Measurements from ENCODE around the gene ZNF8. TPM values are rescaled to one million over a fixed set of nuclear protein-coding genes. Genes with fewer than 3 reads are reported as not detected.

The ZNF8 gene
- total RNA-seq, 6 experiments from 2014 or later: 3.4 to 4.5 (median 4.1) TPM

DNA sequence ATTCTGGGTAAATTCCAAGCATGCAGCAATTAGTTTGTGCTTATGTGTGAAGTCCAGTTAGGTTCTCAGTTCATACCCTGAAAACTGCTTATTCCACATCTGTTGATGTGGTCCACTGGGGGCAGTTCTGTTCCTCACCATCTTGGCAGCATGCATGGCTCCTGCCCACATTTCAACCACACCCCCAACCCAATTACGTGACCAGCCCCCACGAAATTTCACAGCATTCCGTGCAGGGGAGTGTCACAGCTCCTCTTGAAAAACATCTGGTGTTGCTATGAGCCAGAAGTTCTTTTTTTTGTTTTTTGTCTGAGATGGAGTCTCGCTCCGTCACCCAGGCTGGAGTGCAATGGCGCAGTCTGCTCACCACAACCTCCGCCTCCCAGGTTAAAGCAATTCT, 17.3 kb downstream of the ZNF8 start:
- TF ChIP-seq, protein P1, sequence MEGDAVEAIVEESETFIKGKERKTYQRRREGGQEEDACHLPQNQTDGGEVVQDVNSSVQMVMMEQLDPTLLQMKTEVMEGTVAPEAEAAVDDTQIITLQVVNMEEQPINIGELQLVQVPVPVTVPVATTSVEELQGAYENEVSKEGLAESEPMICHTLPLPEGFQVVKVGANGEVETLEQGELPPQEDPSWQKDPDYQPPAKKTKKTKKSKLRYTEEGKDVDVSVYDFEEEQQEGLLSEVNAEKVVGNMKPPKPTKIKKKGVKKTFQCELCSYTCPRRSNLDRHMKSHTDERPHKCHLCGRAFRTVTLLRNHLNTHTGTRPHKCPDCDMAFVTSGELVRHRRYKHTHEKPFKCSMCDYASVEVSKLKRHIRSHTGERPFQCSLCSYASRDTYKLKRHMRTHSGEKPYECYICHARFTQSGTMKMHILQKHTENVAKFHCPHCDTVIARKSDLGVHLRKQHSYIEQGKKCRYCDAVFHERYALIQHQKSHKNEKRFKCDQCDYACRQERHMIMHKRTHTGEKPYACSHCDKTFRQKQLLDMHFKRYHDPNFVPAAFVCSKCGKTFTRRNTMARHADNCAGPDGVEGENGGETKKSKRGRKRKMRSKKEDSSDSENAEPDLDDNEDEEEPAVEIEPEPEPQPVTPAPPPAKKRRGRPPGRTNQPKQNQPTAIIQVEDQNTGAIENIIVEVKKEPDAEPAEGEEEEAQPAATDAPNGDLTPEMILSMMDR (IDR thresholded peaks at IDR 0.05): no peak
- Mint-ChIP-seq H3K4me1 (ENCODE audit: low read depth) (no peaks in the 10 kb centered on the region), H3K36me3 (ENCODE audit: low read depth) (peaks cover 91% of the 10 kb centered on the region), H3K4me3 (no peak overlapping the region), H3K27me3 (ENCODE audit: insufficient read depth) (peaks cover 2% of the 10 kb centered on the region; the same call in 1 of the 2 replicates), H3K27ac (no peak overlapping the region), H3K9me3 (peaks cover 78% of the 10 kb centered on the region)
- DNase-seq: no peak

DNA sequence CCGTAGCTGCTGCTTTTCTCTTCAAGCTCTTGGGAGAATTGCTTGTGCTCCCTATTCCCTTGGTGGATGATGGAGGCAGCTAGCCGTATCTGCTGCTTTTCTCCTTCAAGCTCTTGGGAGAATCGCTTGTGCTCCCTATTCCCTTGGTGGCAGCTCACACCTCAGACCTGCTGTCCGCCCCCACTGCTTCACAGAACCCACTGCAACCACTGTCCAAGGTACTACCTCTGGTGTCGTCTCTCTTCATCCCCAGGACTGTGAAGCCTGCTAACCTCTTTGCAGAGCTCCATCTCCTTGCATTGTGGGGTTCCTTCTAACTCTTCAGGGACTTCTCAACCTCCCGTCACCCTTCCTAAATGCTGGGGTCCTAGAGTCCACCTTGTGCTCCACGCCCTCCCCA, 21.9 kb downstream of the ZNF8 start:
- Mint-ChIP-seq H3K4me1 (ENCODE audit: low read depth) (peaks cover 15% of the 10 kb centered on the region), H3K9me3 (peaks cover 38% of the 10 kb centered on the region), H3K27me3 (ENCODE audit: insufficient read depth) (peaks cover 3% of the 10 kb centered on the region), H3K4me3 (no peak overlapping the region), H3K27ac (no peak overlapping the region), H3K36me3 (ENCODE audit: low read depth) (peaks cover 75% of the 10 kb centered on the region)
- TF ChIP-seq, protein P1 (IDR thresholded peaks at IDR 0.05): no peak
- DNase-seq: no peak

DNA sequence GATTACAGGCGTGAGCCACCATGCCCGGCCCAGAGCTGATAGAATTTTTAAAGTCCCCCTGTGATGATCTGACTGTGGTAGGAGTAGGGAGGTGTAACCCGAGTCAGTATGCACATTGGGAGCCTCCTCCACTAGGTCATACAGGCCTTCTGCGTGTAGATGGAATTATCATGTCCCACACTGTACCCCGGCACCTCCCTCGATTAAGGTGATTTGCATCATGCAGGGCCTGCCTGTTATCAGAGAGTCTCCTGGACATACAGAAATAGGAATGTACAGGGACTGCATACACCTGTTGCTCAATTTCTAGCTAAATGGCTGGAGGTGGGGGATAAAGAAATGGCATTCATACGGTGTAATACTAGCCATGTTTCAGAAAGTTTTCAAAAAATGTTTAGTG, 25.5 kb downstream of the ZNF8 start:
- H3K9me3 Mint-ChIP-seq: peaks cover 17% of the 10 kb centered on the region
- H3K4me1 Mint-ChIP-seq (ENCODE audit: low read depth): peaks cover 24% of the 10 kb centered on the region
- TF ChIP-seq, protein P1 (IDR thresholded peaks at IDR 0.05): no peak
- no peak for DNase-seq
- H3K27ac Mint-ChIP-seq: peak overlapping the region; percentile 96; the same call in 1 of the 2 replicates
- H3K27me3 Mint-ChIP-seq (ENCODE audit: insufficient read depth): peaks cover 3% of the 10 kb centered on the region
- peaks cover 72% of the 10 kb centered on the region for H3K36me3 Mint-ChIP-seq (ENCODE audit: low read depth)
- peak overlapping the region; percentile 97 for H3K4me3 Mint-ChIP-seq

DNA sequence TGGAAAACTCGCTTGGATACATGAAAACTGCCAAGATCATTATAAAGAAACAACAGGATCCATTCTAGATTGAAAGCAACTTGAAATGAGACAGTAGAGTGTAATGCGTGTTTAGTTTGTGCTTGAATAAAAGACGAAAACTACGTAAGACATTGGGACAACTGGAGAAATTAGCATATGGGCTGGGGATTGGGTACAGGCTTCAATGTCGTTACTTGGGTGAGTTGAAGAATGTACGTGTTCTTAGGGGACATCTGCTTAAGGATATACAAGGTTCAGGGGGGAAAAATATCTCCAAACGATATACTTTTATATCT, 26.0 kb downstream of the ZNF8 start:
- H3K4me1 Mint-ChIP-seq (ENCODE audit: low read depth): peaks cover 24% of the 10 kb centered on the region
- no peak for DNase-seq
- peaks cover 74% of the 10 kb centered on the region for H3K36me3 Mint-ChIP-seq (ENCODE audit: low read depth)
- H3K27ac Mint-ChIP-seq: peak overlapping the region; percentile 96
- H3K9me3 Mint-ChIP-seq: peaks cover 20% of the 10 kb centered on the region
- H3K4me3 Mint-ChIP-seq: peak overlapping the region; percentile 97
- peaks cover 3% of the 10 kb centered on the region for H3K27me3 Mint-ChIP-seq (ENCODE audit: insufficient read depth)
- TF ChIP-seq, protein P1 (IDR thresholded peaks at IDR 0.05): no peak

DNA sequence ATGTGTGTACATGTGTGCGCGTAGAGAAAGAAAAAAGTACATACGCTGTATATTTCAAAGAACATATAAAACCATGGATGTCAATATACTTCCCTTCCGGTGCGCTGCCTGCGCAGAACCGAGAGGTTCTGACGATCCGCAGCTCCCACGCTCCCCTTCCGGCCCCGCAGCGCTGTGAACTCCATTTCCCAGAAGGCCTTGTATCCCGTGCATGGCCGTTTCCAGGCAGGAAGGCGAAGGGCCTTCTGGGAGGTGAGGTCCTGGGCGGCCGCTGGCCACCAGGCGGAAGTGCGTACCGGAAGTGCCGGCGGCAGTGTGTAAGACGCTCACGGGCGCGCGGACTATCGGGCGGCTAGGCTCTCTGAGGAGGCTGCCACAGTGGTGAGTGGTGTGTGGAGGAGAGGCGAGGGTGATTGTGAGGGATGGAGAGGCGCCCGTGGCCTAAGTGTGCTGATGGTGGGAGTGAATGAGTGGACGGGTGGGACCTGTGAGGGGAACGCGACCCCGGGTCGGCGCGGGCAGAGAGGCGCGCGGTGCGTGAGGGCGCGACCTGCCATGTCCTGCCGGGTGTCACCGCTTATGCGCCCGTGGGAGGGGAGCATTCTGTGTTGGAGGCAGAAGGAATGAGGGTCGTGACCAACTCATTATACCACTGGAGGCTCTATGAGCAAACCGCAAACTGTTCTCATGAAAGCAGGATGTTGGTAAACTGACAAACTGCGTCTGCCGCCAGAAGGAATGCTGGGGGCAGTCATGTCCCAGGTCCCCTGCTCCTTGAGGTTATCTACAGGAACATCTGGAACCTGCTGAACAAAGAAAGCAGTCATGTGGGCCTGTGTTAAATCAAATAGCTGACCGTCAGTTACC, 26.5 kb downstream of the ZNF8 start, which contains the start of gene ERVK3-1:
Gene ERVK3-1, plus strand, starts transcription at position 313 of the 867 bp plus-strand sequence. CDS start 6,792 bp downstream, outside the sequence.
- peaks cover 24% of the 10 kb centered on the region for H3K4me1 Mint-ChIP-seq (ENCODE audit: low read depth)
- TF ChIP-seq, protein P1 (IDR thresholded peaks at IDR 0.05): peak; percentile 44
- peak; percentile 97 for DNase-seq
- H3K9me3 Mint-ChIP-seq: peaks cover 15% of the 10 kb centered on the region
- H3K36me3 Mint-ChIP-seq (ENCODE audit: low read depth): peaks cover 74% of the 10 kb centered on the region
- H3K4me3 Mint-ChIP-seq: peak within 1 kb of the TSS; percentile 97
- peak within 1 kb of the TSS; percentile 96 for H3K27ac Mint-ChIP-seq
- peaks cover 3% of the 10 kb centered on the region for H3K27me3 Mint-ChIP-seq (ENCODE audit: insufficient read depth)
